ENCODE measurements around the gene IPMK.
"Not testable (repeated sequence)": the region's sequence is repeated elsewhere in the genome, so short reads cannot be mapped to it uniquely, and the experiment has no call there.

Gene IPMK

GRCh38 chr10:58244242-58244641 is 23.5 kb downstream of the IPMK start:
- H3K4me3 ChIP-seq (ENCODE audit: low read depth, low read length); H3K4me1 ChIP-seq (ENCODE audit: control insufficient read depth, insufficient read depth, low read length); H3K9me3 ChIP-seq (ENCODE audit: control insufficient read depth, insufficient read depth, low read depth, low read length); CTCF ChIA-PET; H3K27ac ChIP-seq (ENCODE audit: extremely low read depth, low read depth, low read length); H3K36me3 ChIP-seq (ENCODE audit: control insufficient read depth in 2 of 2, insufficient read depth in 1 of 2, low read length in 2 of 2); POLR2A ChIA-PET: not testable (repeated sequence)
- TF ChIP-seq ZNF610 (tag by site-specific recombination; IDR thresholded peaks at IDR 0.05; ENCODE audit: borderline replicate concordance): peak; percentile 65; the same call in 1 of the 2 replicates

- H3K4me1 ChIP-seq (ENCODE audit: control insufficient read depth, insufficient read depth, low read length); H3K36me3 ChIP-seq (ENCODE audit: control insufficient read depth in 2 of 2, insufficient read depth in 1 of 2, low read length in 2 of 2); H3K9me3 ChIP-seq (ENCODE audit: control insufficient read depth, insufficient read depth, low read depth, low read length); H3K27ac ChIP-seq (ENCODE audit: extremely low read depth, low read depth, low read length); CTCF ChIA-PET; H3K4me3 ChIP-seq (ENCODE audit: low read depth, low read length); POLR2A ChIA-PET: not testable (repeated sequence)
These were observed 23.9 kb downstream of the IPMK start for GRCh38 chr10:58243801-58244200.

GRCh38 chr10:58243269-58243668 is 24.4 kb downstream of the IPMK start:
- TF ChIP-seq SP2 (tag by site-specific recombination; IDR thresholded peaks at IDR 0.05) (no peak), ZNF146 (tag by site-specific recombination; IDR thresholded peaks at IDR 0.05) (no peak), KLF7 (tag by site-specific recombination; IDR thresholded peaks at IDR 0.05; ENCODE audit: borderline replicate concordance) (no peak), ZNF184 (tag by site-specific recombination; IDR thresholded peaks at IDR 0.05) (no peak), ZNF660 (tag by site-specific recombination; IDR thresholded peaks at IDR 0.05) (no peak), ZNF26 (tag by site-specific recombination; IDR thresholded peaks at IDR 0.05) (no peak), ZBTB48 (tag by site-specific recombination; IDR thresholded peaks at IDR 0.05) (no peak)
- Histone ChIP-seq H3K4me1 (ENCODE audit: control insufficient read depth, insufficient read depth, low read length) (no peaks in the 10 kb centered on the region; the same call in 1 of the 2 replicates), H3K4me3 (ENCODE audit: low read depth, low read length) (no peak overlapping the region), H3K27ac (ENCODE audit: extremely low read depth, low read depth, low read length) (no peak overlapping the region), H3K36me3 (ENCODE audit: control insufficient read depth in 2 of 2, insufficient read depth in 1 of 2, low read length in 2 of 2) (no peaks in the 10 kb centered on the region), H3K9me3 (ENCODE audit: control insufficient read depth, insufficient read depth, low read depth, low read length) (no peaks in the 10 kb centered on the region)
- CTCF ChIA-PET: no interaction called here
- POLR2A ChIA-PET: no interaction called here

GRCh38 chr10:58241346-58241745 is 26.3 kb downstream of the IPMK start:
- no peak for TF ChIP-seq ZBTB20 (tag by site-specific recombination; IDR thresholded peaks at IDR 0.05)
- ChIA-PET CTCF (no interaction called here), POLR2A (no interaction called here)
- H3K27ac ChIP-seq (ENCODE audit: extremely low read depth, low read depth, low read length): no peak overlapping the region
- H3K36me3 ChIP-seq (ENCODE audit: control insufficient read depth in 2 of 2, insufficient read depth in 1 of 2, low read length in 2 of 2): peaks cover 5 to 10% of the 10 kb centered on the region in 2 experiments; a peak in 2 of 3 replicates
- no peak overlapping the region for H3K4me3 ChIP-seq (ENCODE audit: low read depth, low read length)
- no peaks in the 10 kb centered on the region; the same call in 1 of the 2 replicates for H3K4me1 ChIP-seq (ENCODE audit: control insufficient read depth, insufficient read depth, low read length)
- H3K9me3 ChIP-seq (ENCODE audit: control insufficient read depth, insufficient read depth, low read depth, low read length): no peaks in the 10 kb centered on the region

- CTCF ChIA-PET: interaction anchor here (0.7 kb wide), 1 partner anchor 1670 kb away, joined by 3 read pairs; no protein-coding TSS in a partner anchor
- Histone ChIP-seq H3K4me3 (ENCODE audit: low read depth, low read length) (no peak overlapping the region), H3K27ac (ENCODE audit: extremely low read depth, low read depth, low read length) (no peak overlapping the region), H3K9me3 (ENCODE audit: control insufficient read depth, insufficient read depth, low read depth, low read length) (no peaks in the 10 kb centered on the region), H3K4me1 (ENCODE audit: control insufficient read depth, insufficient read depth, low read length) (no peaks in the 10 kb centered on the region; the same call in 1 of the 2 replicates), H3K36me3 (ENCODE audit: control insufficient read depth in 2 of 2, insufficient read depth in 1 of 2, low read length in 2 of 2) (peaks cover 9 to 14% of the 10 kb centered on the region in 2 experiments; a peak in 2 of 3 replicates)
- POLR2A ChIA-PET: no interaction called here
- TF ChIP-seq ZNF140 (tag by site-specific recombination; IDR thresholded peaks at IDR 0.05): peak; percentile 23; the same call in 1 of the 2 replicates
- TF ChIP-seq ATF2 (tag by site-specific recombination; IDR thresholded peaks at IDR 0.05; ENCODE audit: low read depth): no peak
- TF ChIP-seq ZNF184 (tag by site-specific recombination; IDR thresholded peaks at IDR 0.05): no peak
- TF ChIP-seq ZBTB10 (tag by site-specific recombination; IDR thresholded peaks at IDR 0.05): no peak
- no peak for TF ChIP-seq ZNF837 (tag by site-specific recombination; IDR thresholded peaks at IDR 0.05)
- no peak for TF ChIP-seq KLF17 (tag by site-specific recombination; IDR thresholded peaks at IDR 0.05)
- no peak for TF ChIP-seq ZFHX2 (tag by site-specific recombination; conservative IDR thresholded peaks at IDR 0.05)
- peak; percentile 35; the same call in 1 of the 2 replicates for TF ChIP-seq GLIS1 (tag by site-specific recombination; IDR thresholded peaks at IDR 0.05)
- no peak for TF ChIP-seq ZNF19 (tag by site-specific recombination; IDR thresholded peaks at IDR 0.05; ENCODE audit: low read depth)
- no peak for TF ChIP-seq ZNF2 (tag by site-specific recombination; IDR thresholded peaks at IDR 0.05)
- TF ChIP-seq ZNF670 (tag by site-specific recombination; IDR thresholded peaks at IDR 0.05; ENCODE audit: low read depth): no peak
These were observed 27.2 kb downstream of the IPMK start for GRCh38 chr10:58240531-58240930.

Measured in HEK293 (cell line).